Transverse colon (tissue), 4 donors: ENCODE measurements around the gene SHLD2. TPM values are rescaled to one million over a fixed set of nuclear protein-coding genes. Genes with fewer than 3 reads are reported as not detected.
"Not testable (repeated sequence)": the region's sequence is repeated elsewhere in the genome, so short reads cannot be mapped to it uniquely, and the experiment has no call there.

ENCODE experiments used
- DNase-seq: peaks from one replicate; pipeline ENCODE4 v3.0.0-alpha.2; 2019
- H3K27ac ChIP-seq, 4 donors: fragments of 200-600 bp; sonication (generic); 2 replicates each; pipeline ENCODE4 v1.5.1; 2016 to 2018; ENCODE audit warnings: inconsistent platforms in 4 of 4
- H3K27me3 ChIP-seq: fragments of 200-600 bp; sonication (generic); 2 replicates; pipeline ENCODE4 v1.5.1; 2017; ENCODE audit warnings: inconsistent platforms
- H3K36me3 ChIP-seq, 4 donors: fragments of 200-600 bp; sonication (generic); 2 replicates each; pipeline ENCODE4 v1.5.1; 2017 to 2019; ENCODE audit warnings: inconsistent platforms in 4 of 4
- H3K4me1 ChIP-seq, 4 donors: fragments of 200-600 bp; sonication (generic); 2 replicates each; pipeline ENCODE4 v1.5.1; 2017 to 2020; ENCODE audit warnings: inconsistent platforms in 4 of 4
- H3K4me3 ChIP-seq, 4 donors: fragments of 200-600 bp; sonication (generic); 1 replicate in 1 of 4; 2 replicates in 3 of 4; pipeline versions ENCODE4 v1.5.1 to v1.6.1; 2017 to 2019; ENCODE audit warnings: inconsistent platforms in 4 of 4
- H3K9me3 ChIP-seq, 2 donors: fragments of 200-600 bp; sonication (generic); 2 replicates each; pipeline ENCODE4 v1.5.1; 2017 to 2019; ENCODE audit warnings: inconsistent platforms in 2 of 2
- WGBS, 2 donors: methylation state at CpG; one replicate each; pipeline ENCODE4 v1.1.5; 2018; ENCODE audit warnings: low coverage in 1 of 2; 5-methylcytosine and 5-hydroxymethylcytosine counted together
- in situ Hi-C, 4 donors: fragments of 200-750 bp; cut with MboI; loops; one replicate each; pipeline versions ENCODE4 v1.15.0 to v1.15.1; 2017; ENCODE audit warnings: low sequenced_read_pairs in 3 of 4, low pct_ligation_motif_present in 1 of 4, low pct_unique_long_range_greater_than_20kb in 1 of 4
- intact Hi-C: fragments of 100-400 bp; cut with DNase I; formaldehyde crosslinking; loops from one replicate; pipeline ENCODE4 v1.15.1; 2023; ENCODE audit warnings: low total_unique reads
- total RNA-seq, 4 donors: library from RNA; depleted of rRNA; stranded (reverse); fragments of >200 nt; gene quantifications; one replicate each; pipeline ENCODE4 v1.1.0, GENCODE V29; 2016

SHLD2 gene
- total RNA-seq, 4 donors from 2014 or later, result 21.7 to 43.7 (median 37.3) TPM

GRCh38 chr10:87213806-87214205, 118.8 kb downstream of the SHLD2 start:
- H3K4me1 ChIP-seq, intact Hi-C loops, H3K4me3 ChIP-seq, DNase-seq, H3K36me3 ChIP-seq, H3K27ac ChIP-seq, H3K27me3 ChIP-seq, in situ Hi-C loops, H3K9me3 ChIP-seq: not testable (repeated sequence)
- WGBS, 2 donors, result 94% methylated on average over 20 of the region's 21 CpGs; no CpG with 5 or more reads in 1 of the 2 donors

- DNase-seq, result peak; percentile 59
- 37% methylated on average over 11 of the region's 11 CpGs; no CpG with 5 or more reads in 1 of the 2 donors for WGBS, 2 donors
- in situ Hi-C loops, result not testable (repeated sequence)
Measured at GRCh38 chr10:87216120-87216519, 121.1 kb downstream of the SHLD2 start.

GRCh38 chr10:87219370-87219769, 124.4 kb downstream of the SHLD2 start:
- H3K4me1 ChIP-seq, intact Hi-C loops, in situ Hi-C loops, H3K4me3 ChIP-seq, H3K9me3 ChIP-seq, H3K36me3 ChIP-seq, H3K27me3 ChIP-seq, H3K27ac ChIP-seq, DNase-seq: not testable (repeated sequence)
- no CpG with 5 or more reads among the region's 5 CpGs for WGBS, 2 donors

More at GRCh38 chr10:87216120-87216519, 121.1 kb downstream of the SHLD2 start:
- H3K27me3 ChIP-seq, H3K4me3 ChIP-seq, H3K27ac ChIP-seq, H3K4me1 ChIP-seq, H3K36me3 ChIP-seq, intact Hi-C loops, H3K9me3 ChIP-seq: not testable (repeated sequence)

- H3K4me3 ChIP-seq, DNase-seq, intact Hi-C loops, H3K4me1 ChIP-seq, H3K9me3 ChIP-seq, H3K27me3 ChIP-seq, H3K36me3 ChIP-seq, H3K27ac ChIP-seq, in situ Hi-C loops: not testable (repeated sequence)
- WGBS, 2 donors, result 95% methylated on average over 9 of the region's 30 CpGs; no CpG with 5 or more reads in 1 of the 2 donors
Measured at GRCh38 chr10:87222789-87223188, 127.8 kb downstream of the SHLD2 start.

GRCh38 chr10:87225148-87225547, 130.1 kb downstream of the SHLD2 start, which contains the start of gene NUTM2A:
Gene NUTM2A, plus strand, starts transcription at chr10:87225448. Its CDS starts 383 bp downstream, at chr10:87225831.
- H3K36me3 ChIP-seq, H3K27me3 ChIP-seq, intact Hi-C loops, in situ Hi-C loops, DNase-seq, H3K4me1 ChIP-seq, H3K9me3 ChIP-seq, H3K27ac ChIP-seq, H3K4me3 ChIP-seq: not testable (repeated sequence)
- no CpG with 5 or more reads among the region's 3 CpGs for WGBS, 2 donors

- DNase-seq, intact Hi-C loops, in situ Hi-C loops: not testable (repeated sequence)
Measured at GRCh38 chr10:87228247-87228646, 133.2 kb downstream of the SHLD2 start.

GRCh38 chr10:87229211-87229610, 134.2 kb downstream of the SHLD2 start:
- in situ Hi-C loops, H3K4me1 ChIP-seq, H3K36me3 ChIP-seq, H3K9me3 ChIP-seq, H3K27ac ChIP-seq, H3K27me3 ChIP-seq, H3K4me3 ChIP-seq, DNase-seq, intact Hi-C loops: not testable (repeated sequence)
- WGBS, 2 donors, result 90 to 92% methylated on average over 7 to 9 of the region's 9 CpGs

More at GRCh38 chr10:87228247-87228646, 133.2 kb downstream of the SHLD2 start:
- not testable (repeated sequence) for H3K36me3 ChIP-seq, H3K4me1 ChIP-seq, H3K4me3 ChIP-seq, H3K9me3 ChIP-seq, H3K27ac ChIP-seq, H3K27me3 ChIP-seq
- WGBS, 2 donors, result 75% methylated on average over 7 of the region's 20 CpGs; no CpG with 5 or more reads in 1 of the 2 donors

- H3K27me3 ChIP-seq, H3K4me3 ChIP-seq, H3K4me1 ChIP-seq, H3K9me3 ChIP-seq, DNase-seq, intact Hi-C loops, H3K27ac ChIP-seq, H3K36me3 ChIP-seq, in situ Hi-C loops: not testable (repeated sequence)
- WGBS, 2 donors, result no CpG with 5 or more reads among the region's 7 CpGs
Measured at GRCh38 chr10:87234854-87235253, 139.8 kb downstream of the SHLD2 start.

- H3K27ac ChIP-seq, H3K36me3 ChIP-seq, H3K4me1 ChIP-seq, in situ Hi-C loops, DNase-seq, intact Hi-C loops, H3K4me3 ChIP-seq, H3K27me3 ChIP-seq, H3K9me3 ChIP-seq: not testable (repeated sequence)
- 58% methylated on average over 4 of the region's 5 CpGs; no CpG with 5 or more reads in 1 of the 2 donors for WGBS, 2 donors
Measured at GRCh38 chr10:87237244-87237643, 142.2 kb downstream of the SHLD2 start.

- DNase-seq, H3K9me3 ChIP-seq, H3K27ac ChIP-seq, intact Hi-C loops, H3K36me3 ChIP-seq, H3K4me3 ChIP-seq, H3K27me3 ChIP-seq, H3K4me1 ChIP-seq, in situ Hi-C loops: not testable (repeated sequence)
- WGBS, 2 donors, result 67% methylated on average over 2 of the region's 6 CpGs; no CpG with 5 or more reads in 1 of the 2 donors
Measured at GRCh38 chr10:87239346-87239808, 144.4 kb downstream of the SHLD2 start.
